Measurements from ENCODE around the gene INSYN1.
"Not testable (repeated sequence)": the region's sequence is repeated elsewhere in the genome, so short reads cannot be mapped to it uniquely, and the experiment has no call there.

INSYN1 gene

GRCh38 chr15:73753250-73754130 is at the start of gene INSYN1:
INSYN1 (minus strand) TSS chr15:73753351; CDS start chr15:73751130, 2,221 bp downstream.
- DNase-seq = no peak

DNA sequence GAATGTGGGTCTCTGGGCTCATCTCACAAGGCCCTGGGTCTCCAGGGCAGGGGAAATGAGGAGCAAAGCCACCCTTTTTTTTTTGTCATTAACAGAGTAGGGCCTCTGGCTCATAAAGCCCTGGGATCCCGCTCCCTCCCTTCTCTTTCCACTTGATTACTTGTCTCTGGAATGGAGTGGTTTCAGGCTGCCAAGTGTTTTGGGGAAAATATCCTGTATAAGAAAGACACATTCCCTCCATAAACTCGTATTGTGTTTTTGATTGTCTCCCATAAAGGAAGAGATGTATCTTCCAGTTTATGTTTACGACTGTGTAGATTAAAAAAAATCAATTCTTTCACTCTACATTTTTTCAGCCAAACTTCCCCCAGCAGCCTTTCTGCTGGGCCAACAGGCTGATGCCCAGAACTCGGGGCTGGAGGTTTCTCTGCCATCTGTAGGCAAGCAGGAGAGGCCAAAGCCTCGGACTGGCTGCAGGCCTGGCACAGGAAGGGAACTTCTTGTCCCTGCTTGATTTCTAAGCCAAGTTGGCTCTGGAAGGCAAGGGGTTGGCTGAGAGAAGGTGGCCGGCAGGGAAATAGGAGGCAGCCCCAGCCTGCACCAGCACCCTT is 49.4 kb upstream of the INSYN1 start:
- no peak for DNase-seq

GRCh38 chr15:73800662-73801345 is 47.7 kb upstream of the INSYN1 start:
- no peak for DNase-seq

DNA sequence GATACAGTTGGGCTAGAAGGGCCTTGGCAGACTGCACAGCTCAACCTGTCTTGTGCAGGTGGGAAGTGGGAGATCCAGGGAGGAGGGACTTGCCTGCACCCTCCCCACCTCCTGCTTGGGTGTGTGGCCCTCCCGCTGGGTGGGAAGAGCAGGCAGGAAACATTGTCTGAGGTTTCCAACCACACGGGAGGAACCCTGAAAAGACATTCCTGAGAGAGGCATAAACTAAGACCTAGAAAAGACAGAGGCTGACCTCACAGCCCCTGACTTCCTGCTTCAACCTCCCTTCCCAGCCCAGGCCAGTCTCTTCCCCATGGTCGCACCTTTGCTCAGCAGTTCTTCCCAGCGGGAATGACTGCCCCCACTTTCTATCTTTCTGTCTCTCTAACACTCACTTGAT is 46.3 kb upstream of the INSYN1 start:
- no peak for DNase-seq

DNA sequence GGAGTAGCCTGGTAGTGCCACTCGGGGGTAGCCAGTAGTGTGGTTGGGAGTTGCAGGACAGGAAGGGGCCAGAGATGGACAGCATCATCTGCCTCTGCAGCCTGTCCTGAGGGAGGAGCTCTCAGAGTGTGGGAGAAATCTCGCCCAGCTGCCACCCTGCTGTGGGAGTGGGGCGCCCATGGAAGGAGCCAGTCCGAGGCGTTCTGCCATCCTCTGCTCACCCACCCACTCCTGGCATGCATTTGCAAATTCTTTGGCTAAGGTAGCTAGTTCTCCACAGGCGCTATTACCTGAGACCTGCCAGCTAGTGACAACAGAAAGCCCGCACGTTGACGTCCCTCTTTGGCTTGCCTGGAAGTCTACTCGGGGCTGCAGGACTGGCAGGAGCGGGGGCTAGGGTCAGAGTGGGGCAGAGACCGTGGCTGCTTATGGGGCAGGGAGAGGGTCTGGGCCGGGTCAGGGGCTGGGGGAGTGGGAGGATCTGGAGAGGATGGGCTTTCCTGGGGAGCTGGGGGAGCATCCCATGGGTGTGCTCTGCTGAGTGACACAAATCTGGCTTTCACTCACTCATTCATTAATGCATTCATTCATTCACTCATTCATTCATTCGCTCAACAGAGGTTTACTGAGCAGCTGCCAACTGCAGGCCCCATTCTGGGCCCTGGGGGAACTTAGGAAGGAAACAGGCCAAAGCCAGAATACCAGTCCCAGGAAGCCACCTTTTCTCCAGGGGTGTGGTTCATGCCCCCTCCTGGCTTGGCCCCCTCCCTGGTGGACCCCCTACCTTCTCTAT is 44.4 kb upstream of the INSYN1 start:
- DNase-seq = no peak

- no peak for DNase-seq
These were observed 43.2 kb upstream of the INSYN1 start for GRCh38 chr15:73796331-73796831.

DNA sequence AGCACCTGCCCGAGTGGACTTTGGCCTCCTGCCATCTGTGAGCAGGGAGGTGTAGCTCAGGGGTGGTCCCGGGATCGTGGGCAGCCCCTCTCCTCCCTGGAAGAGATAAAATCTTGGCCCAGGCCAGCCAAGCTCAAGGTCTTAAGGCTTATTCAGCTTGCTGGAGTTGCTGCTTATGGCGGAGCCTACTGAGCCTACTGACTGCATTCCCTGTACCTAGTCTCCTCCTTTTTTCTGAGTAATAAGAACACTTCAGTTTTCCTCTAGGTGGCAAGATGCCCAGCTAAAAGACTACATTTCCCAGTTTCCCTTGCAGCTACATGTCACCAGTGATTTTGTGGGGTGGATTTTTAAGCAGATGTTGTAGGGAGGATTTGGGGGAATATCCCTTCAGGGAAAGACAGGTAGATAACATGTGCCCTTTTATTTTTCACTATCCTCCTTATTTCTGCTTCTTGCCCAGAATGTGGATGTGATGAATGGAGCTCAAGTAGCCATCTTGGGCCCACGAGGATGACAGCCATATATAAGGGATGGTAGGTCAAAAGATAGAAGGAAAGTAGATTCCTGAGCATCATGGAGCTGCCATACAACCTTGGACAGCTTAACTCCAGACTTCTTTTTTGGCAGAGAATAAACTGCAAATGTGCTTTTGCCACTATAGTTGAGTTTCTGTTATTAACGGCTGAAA is 41.4 kb upstream of the INSYN1 start:
- no peak for DNase-seq

DNA sequence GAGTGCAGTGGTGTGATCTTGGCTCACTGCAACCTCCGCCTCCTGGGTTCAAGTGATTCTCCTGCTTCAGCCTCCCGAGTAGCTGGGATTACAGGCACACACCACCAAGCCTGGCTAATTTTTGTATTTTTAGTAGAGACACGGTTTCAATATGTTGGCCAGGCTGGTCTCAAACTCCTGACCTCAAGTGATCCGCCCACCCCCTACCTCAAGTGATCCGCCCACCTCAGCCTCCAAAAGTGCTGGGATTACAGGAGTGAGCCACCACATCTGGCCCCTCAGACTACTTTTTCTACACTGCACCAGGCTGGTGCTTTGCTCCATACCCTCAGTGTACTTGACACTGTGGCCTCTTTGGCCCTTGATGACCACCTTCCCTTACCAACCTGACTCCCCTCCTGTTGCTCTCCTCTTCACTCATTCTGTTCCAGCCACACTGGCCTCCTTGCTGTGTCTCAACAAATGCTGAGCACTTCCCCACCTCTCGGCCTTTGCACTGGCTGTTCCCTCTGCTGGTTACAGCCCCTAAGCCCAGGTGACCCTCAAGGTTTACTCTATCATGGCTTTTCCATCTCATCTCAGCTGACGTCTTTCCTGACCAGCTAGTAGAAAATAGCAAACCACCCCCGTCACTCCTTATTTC is 39.9 kb upstream of the INSYN1 start:
- DNase-seq = not testable (repeated sequence)

DNA sequence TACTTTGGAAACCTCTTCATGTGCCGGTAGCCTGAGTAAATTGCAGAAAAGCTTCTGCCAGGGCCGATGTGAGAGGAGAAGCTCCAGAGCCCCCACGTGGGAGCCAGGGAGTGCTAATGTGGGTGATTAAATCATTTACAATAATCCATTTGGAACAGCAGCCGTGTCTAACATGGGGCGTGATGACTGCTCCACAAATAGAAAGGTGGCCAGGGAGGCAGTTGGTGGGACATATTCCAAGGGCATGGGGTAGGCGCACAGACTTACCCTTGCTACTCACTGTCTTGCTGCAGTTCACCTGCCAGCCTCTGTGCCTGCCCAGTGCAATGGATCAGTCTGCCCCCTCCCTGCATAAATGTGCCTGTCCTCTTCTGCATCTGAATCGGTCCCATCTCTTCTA is 39.3 kb upstream of the INSYN1 start:
- DNase-seq = no peak

DNA sequence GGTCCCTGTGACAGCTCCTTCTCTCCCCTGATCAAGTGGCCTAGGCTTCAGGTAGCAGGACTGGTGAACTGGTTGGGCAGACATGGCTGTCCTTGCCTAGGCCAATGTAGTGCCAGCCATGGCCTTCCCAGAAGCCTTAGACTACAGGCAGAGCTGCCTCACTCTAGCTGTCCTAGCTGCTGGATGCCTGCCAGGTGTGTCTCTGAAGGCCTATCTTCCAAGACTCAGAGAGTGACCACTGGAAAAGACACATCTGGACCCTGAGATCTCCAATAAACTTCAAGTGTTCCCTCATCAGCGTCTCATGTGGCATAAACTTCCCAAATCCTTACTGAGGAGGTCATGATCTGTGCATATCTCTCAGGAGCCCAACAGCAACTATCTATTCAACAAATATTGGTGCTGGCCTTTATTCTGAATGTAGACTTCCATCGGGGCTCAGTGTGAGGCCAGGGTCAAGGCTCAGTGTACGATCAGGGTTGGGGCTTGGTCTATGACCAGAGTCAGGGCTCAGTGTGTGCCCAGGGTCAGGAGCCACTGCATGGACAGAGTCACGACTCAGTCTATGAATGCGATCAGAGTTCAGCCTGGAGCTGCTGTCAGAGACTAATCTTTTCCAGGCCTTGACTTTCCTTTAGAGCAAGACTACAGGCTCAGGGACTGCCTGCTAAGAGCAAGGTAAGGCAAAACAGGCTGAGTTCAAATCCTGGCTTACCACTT is 36.5 kb upstream of the INSYN1 start:
- DNase-seq = no peak

DNA sequence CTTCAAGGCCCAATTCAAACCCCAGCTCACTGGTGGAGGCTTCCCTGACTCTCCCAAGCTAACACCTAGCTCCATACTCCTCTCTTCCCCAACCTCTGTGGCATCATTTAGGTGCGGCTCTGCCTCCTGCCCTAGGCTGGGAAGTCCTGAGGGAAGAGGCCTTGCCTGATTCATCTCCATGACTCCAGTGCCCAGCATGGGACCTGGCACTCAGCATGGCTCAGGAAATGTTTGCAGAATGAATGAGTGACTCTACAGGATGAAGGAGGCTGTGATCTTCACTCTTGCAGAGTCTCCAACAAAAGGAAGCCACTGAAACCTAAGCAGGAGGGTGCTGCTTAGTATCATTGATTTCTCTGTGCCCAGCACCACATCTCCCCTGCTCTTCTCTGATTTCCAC is 34.5 kb upstream of the INSYN1 start:
- no peak for DNase-seq

DNA sequence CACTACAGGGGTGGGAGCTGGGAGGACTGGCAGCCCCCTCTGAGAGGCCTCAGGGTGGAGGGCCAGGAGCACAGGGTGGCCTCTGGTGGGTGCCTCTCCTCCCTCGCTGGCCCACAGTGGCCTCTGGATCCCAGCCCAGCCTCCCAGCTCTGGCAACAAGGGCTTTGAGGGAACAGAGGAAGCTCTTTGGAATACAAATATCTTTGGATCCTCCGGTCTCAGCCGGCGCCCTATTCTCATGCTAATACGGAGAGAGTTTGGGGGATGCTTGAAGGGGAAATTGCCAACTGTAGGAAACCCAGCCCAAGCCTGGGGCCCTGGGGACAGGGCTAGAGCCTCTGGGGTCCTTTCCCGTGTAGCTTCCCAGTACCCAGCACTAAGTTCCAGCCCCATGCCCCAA is 33.4 kb upstream of the INSYN1 start:
- DNase-seq = no peak

DNA sequence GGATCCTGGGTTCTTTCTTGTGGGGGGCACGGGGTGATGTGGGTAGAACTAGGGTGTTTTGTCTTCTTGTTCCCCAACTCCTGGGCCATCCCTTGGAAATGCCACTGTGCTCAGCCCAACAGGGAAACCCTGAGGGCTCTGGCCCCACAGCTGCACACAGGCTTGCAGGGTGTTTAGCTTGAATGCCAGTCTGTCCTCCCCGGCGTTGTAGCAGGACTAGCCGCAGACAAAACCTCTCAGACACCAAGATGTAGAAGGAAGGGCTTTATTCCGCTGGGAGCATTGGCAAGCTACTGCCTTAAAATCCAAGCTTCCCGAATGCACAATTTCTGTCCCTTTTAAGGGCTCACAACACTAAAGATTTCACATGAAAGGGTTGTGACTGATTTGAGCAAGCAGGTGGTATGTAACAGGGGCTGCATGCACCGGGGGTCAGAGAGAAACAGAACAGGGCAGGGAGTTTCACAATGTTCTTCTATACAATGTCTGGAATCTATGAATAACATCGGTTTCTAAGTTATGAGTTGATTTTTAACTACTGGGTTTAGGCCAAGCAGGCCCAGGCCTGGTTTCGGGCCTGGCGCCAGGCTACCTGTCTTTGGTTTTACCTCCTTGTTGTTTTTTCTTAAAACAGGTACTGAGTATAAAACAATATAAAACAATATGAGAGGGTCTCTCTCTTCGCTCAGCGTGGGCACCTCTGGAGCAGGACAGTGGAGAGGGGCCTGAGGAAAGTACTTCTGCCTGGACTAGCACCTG is 32.3 kb upstream of the INSYN1 start:
- DNase-seq = not testable (repeated sequence)

- DNase-seq = no peak
These were observed 31.1 kb upstream of the INSYN1 start for GRCh38 chr15:73784291-73784690.

GRCh38 chr15:73782344-73782959 is 29.3 kb upstream of the INSYN1 start:
- no peak for DNase-seq

DNA sequence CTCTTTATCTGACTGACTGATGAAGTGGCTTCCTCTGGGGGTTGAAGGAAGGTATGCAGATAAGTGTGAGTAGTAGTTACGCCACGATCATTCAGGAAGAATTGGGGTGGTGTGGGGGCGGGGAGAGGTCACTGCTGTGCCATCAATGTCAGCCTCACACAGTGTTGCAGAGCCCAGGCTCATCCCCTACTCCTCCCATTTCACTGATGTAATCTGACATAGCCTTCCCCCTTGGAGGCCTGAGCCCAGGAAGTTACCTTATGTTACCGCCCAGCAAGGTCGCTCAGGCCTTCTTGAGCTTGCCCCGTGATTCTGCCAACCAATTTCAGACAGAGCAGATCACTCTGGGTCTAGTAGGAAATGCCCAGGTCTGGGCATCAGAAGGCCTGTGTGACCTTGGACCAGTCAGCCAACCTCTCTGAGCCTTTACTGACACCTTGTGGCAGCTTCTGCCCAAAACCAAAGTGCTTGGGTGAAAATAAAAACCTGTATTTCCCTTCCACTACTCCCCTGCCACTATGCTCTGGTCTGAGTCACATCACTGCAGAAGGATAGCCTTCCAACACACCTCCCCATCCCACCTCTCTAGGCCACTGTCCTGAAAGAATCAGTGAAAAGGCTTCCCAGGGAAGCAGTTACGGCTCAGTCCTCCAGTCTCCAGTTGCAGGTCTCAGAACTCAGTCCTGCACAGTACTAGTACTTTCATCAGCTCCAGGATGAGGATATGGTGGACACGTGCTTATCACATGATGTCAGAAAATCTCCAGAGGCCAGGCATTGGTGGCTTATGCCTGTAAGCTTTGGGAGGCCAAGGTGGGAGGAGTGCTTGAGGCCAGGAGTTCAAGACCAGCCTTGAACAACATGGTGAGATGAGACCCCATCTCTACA is 28.1 kb upstream of the INSYN1 start:
- DNase-seq = peak; percentile 17

DNA sequence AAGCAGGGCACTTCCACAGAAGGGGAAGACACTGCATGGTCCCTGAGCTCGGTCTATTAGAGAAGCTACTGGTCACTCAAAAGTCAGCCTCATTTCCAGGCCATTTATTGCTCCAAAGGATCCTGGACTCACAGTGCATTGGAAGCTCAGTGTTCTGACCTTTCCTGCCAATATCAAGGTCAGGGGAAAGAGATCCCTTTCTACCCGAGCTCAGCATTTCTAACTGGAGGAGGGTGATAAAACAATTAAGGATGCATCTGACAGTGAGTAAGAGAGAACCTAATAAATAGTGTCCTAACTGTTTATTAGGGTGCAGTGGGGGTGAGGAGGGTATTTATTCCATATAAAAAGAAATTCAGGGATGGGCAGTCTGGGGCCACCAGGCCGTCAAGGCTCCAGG is 26.8 kb upstream of the INSYN1 start:
- DNase-seq = no peak

- no peak for DNase-seq
These were observed 24.6 kb upstream of the INSYN1 start for GRCh38 chr15:73777741-73778140.

DNA sequence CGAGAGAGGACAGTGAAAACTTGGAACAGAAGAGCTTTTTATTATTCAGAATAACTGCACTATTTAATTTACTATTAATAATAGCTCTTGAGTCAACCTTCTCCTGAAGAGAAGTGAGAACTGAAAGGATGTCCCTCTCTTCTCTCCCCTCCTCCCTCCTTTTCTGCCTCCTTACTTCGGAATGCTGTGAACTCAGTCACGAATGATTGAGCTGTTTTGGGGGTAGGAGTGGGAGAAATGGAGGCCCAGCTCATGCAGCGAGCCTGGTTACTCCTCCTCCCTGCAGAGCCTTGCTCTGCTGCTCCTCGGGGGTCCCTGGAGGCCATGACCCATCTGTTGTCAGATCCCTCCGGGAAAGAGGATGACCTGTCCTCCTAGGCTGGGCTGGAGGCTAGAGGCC is 20.3 kb upstream of the INSYN1 start:
- DNase-seq = no peak

Data from activated CD4-positive, alpha-beta T cell treated with anti-CD3 and anti-CD28 coated beads for 48 hours (primary cell).